HG02884 (cell line): ENCODE results near the gene CTPS1.

ENCODE experiments used
- ATAC-seq: cut with Tn5 transposase; IDR thresholded peaks from one replicate; pipeline ENCODE4 v1.9.1; 2021; ENCODE audit warnings: mild to moderate bottlenecking, moderate library complexity; ENCODE audit not compliant: unreplicated experiment

CTPS1 gene

DNA sequence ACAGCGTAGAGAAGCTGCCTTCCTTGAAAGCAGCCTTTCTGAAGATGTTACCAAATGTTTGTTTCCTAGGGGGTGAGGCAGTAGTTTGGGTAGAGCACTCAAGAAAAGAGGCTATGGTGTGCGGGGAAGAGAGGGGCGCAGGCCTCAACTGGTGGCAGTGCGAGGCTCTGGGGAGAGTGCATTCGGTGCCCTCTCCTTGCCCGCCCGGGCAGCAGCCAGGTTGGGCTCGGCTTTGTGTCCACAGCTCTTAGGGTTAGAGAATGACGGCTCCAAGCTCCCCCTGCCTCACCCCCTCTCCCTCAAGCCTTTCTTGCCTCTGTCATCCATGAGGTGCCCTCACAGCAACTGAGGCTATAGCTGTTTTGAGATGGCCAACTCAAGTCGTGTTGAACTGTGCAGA is 42.9 kb downstream of the CTPS1 start:
- no peak for ATAC-seq

DNA sequence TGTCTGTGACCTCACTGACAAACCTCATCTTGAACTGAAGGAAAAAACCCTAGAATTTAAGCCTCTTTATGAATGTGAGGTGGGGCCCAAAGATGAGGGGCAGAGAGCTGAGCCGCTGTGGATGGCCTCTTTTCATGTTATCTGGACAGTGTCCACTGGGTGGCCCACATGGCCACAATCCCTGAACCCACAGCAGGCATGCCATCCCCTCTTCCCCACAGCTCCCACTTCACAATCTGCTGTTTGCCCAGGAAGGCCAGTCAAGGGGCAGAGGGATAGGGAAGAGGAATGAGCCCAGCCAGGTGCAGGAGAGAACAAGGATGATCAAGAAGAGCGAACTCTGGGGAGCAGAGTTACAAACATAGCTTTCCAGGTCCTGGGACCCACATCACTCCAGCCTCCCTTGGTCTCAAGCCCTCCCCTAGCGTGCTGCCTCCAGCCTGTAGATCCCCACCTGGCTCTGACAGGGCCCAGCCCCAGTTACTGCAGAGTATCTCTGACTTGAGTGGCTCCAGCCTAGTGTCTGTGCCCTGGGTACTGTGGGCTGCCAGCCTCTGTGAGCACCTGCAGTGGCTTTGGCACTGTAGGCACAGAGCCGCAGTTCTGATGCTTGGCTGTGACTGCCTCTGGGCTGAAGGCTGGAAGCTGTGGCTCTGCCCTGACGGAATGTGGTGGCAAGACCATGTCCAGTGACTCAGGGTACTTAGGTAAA is 43.9 kb downstream of the CTPS1 start:
- no peak for ATAC-seq

DNA sequence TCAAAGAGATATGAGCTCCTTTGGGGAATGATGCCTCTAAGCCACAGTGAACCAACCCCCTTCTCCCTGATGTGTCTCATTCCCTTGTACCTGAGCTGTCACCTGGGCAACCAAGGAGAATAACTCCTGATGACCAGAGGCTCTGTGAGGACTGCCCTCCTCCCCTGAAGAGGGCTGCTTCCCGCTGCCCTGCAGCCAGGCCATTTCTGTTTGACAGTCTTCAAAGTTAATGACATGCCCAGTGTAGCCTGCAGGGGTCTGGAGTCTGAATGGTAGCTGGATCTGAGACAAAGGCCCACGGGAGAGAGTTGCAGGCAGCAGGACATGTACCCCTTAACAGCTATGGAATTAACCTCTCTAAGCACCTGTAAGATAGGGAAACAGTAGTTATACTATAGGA is 45.5 kb downstream of the CTPS1 start:
- ATAC-seq = no peak

DNA sequence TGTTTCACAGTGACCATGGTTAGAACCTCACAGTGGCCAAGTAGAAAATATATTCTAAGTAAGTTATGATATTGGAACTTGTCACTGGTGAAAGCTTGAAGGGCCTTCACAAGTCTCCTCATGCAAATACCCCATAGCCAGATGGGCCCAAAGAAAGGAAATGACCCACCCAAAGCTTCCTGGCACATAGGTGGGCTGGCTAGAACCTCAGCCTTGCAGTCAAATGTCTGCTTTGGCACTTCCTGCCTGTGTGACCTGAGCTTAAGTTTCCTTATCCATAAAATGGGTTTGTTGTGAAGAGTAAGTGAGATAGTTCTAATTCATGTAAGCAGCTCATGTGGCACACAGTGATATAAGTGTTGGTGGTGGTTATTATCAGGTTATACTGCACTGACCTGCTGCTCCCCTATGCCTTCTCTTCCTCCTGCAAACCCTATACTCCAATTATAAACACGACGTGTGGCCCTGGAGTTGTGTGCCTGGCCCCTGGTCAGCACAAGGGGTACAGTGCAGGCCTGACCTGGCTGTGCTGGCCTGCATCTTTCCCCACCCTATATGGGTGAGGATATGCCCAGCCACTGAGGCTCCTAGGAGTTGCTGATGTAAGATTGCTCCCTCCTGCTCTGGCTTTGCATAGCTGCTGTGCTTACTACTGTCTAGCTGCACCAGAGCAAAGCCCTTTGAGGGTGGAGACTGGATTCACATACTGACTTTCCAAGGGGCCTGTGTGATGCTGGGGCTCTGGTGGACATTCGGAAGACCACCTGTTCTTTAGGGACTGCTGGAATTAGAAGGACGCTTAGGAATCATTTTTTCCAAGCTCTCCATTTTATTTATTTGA is 46.7 kb downstream of the CTPS1 start:
- no peak for ATAC-seq

DNA sequence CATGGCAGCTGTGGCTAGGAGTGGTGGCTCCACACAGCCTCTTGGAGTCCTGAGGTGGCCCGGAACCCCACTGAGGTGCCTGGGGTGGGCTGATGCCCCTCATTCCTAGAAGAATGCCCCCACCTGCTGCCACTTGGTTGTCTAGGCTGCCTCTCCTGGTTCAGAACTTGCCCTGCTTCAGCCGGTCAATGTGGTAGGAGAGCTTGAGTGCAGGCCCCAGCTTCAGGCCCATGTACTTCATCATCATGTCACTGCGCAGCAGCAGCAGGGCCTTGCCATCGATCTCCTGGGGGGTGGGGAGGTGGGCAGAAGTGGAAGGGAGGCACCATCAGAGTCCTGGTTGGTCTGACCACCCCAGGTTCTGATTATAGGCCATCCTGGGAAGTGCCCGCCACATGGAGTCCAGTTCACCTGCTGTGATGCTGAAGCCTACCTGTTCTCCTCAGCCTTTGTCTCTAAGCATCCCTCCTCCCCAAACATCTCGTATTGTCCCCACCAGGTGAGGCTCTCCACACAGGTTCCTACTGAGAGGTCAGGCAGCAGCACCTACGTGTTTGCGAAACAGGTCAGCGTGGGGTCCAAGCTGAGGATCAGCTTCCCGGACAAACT is 48.6 kb downstream of the CTPS1 start:
- ATAC-seq = no peak

DNA sequence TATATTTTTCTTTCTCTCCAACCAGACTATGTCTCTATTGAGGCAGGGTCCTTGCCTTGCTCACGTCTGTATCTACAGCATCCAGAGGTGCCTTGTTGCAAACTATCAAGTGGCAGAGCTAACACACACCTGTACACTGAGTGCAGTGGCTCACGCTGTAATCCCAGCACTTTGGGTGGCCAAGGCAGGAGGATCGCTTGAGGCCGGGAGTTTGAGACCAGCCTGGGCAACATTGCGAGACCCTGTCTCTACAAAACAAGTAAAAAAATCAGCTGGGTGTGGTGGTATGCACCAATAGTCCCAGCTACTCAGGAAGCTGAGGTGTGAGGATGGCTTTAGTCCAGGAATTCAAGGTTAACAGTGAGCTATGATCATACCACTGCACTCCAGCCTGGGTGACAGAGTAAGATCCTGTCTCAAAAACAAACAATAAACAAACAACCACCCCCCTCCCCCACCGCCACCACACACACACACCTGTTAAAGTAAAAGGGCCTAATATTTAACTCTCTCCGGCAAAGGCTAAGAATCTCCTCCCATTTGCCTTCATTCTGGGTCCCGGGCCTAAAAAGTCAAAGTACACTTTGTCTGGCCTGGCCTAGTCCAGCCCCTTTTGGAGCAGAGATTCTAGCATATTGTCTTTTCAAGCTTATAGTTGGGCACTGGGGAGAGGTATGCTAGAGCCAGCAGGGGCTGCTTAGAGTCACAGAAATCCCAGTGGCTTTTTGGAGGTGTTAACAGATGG is 51.5 kb downstream of the CTPS1 start:
- no peak for ATAC-seq

DNA sequence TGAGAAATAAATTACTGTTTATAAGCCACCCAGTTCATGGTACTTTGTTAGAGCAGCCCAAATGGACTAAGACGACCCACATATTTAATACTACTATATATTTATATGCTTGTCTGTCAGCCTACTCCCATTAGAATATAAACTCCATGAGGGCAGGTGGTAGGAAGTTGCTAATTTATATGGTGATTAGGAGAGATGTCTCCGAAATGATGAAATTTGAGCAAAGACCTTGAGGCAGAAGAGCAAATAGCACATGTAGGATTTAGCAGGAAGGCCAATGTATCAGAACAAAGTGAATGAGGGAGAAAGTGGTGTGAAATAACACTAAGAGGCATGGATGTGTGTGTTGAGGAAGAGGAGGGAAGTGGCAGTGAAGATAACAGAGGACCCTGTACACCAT is 52.7 kb downstream of the CTPS1 start:
- ATAC-seq = no peak

DNA sequence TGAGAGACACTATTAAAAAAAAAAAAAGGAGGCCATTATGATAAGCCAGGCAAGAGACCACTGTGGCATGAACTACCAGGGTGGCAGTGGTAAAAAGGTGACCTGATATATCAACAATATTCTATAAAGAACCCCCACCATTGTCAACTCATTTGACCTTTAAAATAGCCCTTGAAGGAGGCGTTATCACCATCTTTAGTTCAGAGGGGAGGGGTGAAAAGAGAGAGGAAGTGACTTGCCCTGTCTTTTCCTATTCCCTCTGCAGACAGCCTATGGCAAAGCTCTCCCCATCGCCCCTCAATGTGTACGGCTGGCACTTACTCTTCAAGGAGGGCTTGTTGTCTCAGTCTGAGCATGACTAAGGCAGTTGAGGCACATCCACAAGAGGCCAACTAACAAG is 53.8 kb downstream of the CTPS1 start:
- ATAC-seq = no peak

DNA sequence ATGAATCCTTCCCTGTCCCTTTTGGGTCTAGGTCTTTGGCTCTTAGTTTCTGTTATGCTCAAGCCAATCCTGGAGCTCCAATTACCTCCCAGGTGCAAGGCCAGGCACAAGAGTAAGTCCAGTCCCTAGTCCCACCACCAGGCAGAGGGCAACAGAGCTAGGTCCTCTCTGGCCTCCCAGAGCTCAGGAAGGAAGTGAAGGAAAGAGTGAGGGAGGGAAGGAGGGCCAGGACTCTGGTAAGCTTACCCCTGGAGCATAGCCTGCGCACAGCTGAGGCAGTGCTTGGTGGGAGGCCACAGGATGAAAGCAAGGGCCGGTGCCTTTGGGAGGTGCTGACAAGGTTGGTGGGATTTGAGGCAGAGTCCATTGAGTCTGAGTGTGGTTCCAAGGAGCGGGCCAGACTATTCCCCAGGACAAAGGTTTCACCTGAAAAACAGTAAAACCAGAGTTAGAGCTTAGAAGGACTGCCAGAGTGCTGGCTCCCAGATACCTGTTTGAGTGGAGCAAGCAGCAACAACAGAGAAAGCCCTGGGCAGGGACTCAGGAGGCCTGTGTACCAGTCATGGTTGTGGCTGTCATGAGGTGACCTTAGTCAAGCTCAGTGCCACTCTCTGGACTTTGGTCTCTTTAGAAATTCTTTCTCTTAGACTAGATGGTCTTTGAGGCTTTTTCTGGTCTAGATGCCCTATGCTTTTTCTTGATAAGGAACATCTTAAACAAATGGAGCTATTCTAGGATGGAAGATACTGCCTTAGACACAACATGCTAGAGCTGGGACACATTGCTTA is 57.8 kb downstream of the CTPS1 start:
- no peak for ATAC-seq

DNA sequence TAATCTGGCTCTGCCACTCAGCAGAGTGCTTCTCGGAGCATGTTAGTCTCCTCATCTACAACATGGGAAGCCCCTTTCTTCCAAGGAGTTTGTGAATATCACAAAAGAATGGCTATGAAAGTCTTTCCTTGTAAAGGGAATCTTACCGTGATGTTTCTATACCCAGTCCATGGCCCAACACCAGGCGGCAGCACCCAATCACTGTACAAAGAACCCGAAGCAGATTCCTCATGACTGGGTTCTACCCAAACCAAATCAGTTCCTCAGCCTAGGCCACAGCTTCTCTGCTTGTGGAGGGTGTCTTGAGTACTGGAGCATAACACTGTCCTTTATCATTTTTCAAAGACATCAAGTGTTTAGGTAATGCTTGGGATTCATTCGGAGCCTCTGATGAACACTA is 58.6 kb downstream of the CTPS1 start:
- no peak for ATAC-seq

DNA sequence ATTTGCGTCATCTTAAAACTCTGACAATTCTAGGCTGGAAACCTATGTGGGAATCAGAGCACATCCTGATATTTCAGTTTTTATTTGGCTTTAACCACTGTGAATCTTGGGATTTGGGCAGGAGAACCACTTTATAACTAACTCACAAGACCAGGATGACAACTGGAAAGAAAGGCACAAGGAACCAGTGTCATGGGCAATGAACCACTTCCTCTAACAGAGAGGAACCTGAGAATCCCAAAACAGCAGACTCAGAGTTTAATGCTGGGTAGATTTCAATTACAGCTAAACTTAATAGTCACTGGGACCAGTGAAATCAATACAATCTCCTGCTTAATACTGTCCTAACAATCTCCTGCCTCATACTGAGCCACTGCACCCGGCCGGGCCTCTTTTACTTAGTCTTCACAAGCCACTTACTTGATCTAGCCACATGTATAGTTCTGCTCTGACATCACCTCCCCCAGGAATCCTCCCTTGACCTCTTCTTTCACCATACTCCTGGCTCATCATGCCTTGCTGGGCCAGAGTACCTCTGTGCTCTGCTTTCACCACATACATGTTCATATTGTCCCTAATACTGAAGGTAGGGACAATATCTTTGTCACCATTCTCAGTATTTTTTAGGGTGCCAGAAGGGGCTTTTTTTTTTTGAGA is 62.2 kb downstream of the CTPS1 start:
- ATAC-seq = no peak

DNA sequence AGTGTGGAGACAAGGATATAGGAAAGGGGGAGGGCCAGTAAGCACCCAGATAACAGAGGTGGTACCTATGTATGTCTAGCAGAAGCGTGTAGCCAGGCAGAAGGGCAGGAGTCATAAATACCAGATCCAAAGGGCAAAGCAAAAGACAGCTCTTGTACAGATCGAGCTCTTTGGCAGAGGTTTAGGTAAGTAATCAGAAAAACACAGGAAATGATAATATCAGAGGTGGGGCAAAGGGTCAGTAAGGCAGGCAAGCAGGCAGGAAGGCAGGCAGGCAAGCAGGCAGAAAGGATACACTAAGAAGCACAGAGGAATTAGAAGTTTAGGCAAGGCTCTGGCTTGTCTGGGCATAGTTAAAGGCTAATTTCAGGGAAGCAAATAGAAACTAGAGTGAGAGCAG is 64.7 kb downstream of the CTPS1 start:
- ATAC-seq = no peak

DNA sequence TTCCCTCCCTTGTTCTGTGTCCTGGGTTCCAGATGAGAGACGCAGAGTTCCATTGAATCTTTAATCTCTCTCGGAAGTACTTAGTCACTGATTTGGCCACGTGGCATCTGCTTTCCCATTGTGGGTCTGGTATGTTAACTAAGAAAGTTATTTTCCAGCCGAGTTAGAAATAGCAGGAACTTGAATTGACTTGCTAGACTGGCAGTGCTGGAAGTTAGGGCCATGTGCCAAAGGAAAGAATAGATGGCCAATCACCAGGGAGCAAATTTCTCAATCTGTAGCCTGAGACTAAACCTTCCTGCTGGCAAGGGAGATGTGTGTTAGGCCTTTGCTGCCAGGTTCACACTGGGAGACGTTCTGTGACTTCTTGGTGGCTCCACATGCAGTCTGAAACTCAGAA is 66.2 kb downstream of the CTPS1 start:
- no peak for ATAC-seq

DNA sequence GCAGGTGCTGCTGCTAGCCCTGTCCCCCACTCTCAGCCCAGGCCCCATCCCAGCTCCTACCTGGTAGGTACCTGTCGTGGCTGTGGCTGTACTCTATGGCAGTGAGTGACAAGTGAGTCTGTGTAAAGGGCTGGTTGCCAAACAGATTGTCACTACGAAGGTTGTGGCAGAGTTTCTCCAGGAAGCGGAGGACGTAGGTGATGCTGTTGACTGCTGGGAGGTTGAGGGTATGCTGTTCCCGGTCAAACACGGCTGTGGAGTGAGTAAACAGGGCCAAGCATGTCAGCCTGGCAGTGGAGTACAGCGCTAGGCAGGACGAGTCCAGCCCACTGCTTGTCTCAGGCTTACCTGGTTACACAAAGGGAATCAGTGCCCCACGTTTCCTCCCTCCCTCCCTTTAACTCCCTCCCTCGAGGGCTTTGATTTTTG is 66.9 kb downstream of the CTPS1 start:
- ATAC-seq = no peak

DNA sequence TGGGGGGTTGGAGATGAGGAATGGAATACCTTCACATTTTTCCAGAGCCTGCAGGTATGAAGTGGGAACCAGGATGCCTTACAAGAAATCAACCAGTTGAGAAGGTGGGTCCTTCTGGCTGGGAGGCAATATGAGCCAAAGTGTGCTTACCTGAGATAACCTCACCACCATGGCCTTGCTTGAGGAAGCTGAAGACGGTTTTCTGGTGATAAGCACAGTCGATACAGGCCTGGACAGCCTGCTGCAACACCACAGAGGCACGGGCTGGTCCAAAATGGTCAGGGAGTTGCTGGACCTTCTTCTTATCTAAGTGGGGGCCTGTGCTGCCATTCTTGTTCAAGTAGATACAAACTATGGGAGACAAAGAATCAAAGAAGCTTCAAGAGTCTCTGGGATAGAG is 69.0 kb downstream of the CTPS1 start:
- ATAC-seq = no peak

DNA sequence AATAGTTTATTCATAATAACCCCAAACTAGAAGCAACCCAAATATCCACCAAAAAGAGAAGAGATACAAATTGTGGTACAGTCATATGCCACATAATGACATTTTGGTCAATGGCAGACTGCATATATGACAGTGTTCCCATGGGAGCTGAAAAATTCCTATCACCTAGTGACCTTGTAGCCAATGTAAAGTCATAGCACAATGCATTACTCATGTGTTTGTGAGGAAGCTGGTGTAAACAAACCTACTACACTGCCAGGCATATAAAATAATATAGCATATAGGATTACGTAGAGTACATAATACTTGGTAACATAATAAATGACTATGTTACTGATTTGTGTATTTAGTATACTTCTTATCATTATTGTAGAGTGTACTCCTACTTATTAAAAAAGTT is 71.5 kb downstream of the CTPS1 start:
- no peak for ATAC-seq

DNA sequence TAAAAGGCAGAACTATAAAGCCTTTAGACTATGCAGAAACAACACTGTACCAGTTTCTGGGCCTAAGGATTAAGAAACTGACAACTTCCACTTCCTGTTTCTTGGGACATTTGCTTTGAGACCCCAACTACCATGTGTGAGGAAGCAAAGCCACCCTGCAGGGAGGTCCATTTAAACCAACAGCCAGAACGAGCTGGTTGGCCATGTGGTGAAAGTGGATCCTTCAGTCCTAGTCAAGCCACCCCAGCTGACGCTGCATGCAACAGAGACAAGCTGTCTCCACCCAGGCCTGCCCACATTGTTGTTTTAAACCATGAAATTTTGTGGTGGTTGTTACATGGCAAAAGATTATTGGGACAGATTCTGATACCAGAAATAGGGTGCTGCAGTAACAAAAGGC is 73.8 kb downstream of the CTPS1 start:
- ATAC-seq = no peak

DNA sequence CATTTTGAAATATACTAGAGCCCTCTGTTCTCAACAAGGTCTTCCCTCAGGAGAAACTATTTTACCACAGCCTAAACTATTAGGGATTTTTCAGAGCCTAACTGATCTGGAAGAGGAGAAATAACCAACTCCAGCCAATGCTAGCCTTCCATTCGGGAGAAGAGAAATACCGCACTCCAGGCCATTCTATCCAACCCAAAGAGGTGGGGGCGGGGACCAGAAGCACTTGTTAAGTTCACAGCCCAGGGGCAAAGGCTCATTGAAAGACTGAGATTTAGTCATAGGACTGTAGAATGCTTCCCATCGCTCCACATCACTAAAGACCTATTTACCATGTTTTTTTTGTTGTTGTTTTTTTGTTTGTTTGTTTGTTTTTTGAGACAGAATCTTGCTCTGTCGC is 77.4 kb downstream of the CTPS1 start:
- no peak for ATAC-seq
